Measurements from ENCODE around the gene PRKAA2.

Gene PRKAA2

DNA sequence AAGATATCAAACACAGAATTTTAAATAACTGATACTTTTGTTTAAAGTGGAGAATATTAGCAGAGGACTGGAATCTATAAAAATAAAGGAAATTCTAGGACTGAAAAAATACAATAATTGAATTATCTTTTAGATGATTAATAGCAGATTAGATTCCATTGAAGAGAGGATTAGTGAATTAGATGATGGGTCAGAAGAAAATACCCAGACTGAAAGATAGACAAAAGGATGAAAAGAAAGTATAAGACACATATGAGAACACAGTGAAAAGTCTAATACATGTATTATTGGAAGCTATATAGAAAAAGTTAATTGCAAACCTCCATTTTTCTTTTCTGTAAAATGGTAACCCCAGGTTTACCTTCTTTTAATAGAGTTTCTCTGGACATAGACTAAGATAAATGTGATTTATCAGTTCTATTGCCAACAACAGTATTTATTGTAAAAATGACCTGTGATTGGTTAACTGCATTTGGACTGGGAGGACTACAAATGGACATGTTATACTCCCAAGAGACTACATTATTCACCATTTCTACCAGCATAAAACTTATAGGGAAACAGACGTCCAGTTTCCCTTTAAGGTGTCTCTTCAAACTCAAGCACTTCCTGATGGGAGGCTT, 11.0 kb downstream of the PRKAA2 start:
- no peak for DNase-seq

GRCh38 chr1:56658254-56658653, 13.1 kb downstream of the PRKAA2 start:
- DNase-seq = no peak

GRCh38 chr1:56660293-56660692, 15.2 kb downstream of the PRKAA2 start:
- DNase-seq = no peak

DNA sequence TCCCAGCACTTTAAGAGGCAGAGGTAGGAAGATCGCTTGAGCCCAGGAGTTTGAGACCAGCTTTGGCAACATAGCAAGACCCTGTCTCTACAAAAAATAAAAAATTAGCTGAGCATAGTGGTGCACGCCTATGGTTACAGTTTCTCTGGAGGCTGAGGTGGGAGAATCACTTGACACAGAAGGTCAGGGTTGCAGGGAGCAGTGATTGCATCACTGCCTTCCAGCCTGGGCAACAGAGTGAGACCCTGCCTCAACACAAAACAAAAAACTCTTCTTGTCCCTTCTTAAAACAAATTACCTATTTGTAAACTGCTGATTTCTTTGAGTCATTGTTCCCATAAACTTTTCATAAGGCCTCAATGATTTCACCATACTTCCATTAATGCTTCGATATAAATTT, 18.7 kb downstream of the PRKAA2 start:
- no peak for DNase-seq

GRCh38 chr1:56665384-56665783, 20.3 kb downstream of the PRKAA2 start:
- DNase-seq = no peak

DNA sequence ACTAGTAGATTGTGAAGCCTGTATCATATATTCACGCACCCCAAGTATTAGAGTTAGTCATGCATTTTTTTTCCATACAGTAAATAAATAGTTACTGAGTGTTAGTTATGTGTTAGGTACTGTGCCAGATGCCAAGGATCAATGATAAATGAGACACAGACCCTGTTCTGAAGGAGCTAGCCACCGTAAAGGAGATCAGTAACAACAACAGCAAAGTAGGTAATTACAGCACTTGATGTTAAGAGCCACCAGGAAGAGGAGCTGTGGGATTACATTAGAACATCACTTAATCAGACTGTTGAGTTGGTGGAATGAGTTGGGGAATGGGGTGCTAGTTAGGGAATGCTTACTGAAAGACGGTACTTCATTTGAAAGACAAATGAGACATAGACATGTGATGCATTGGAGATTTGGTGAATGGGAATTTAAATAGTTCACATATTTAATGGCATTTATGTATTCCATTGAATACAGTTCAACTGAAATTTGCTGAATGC, 21.0 kb downstream of the PRKAA2 start:
- DNase-seq = no peak

GRCh38 chr1:56670350-56670749, 25.2 kb downstream of the PRKAA2 start:
- no peak for DNase-seq

DNA sequence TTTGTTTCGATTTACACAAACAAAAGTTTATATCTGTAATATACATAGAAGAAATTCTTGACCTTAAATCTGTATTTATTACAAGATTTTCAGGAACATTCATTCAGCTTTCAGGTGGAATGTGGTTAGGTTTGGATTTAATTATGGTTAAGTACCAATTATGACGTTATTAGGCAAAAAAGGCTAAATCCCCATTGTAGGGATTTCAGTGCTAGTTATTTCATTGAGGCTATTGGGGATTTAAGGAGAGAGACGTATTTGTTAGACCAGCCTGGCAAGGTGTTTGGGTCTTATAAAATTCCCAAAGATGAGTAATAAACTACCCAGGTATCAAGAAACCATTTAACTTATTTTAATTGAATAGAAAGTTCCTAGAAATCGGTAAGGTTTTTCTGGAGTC, 26.0 kb downstream of the PRKAA2 start:
- DNase-seq = no peak

DNA sequence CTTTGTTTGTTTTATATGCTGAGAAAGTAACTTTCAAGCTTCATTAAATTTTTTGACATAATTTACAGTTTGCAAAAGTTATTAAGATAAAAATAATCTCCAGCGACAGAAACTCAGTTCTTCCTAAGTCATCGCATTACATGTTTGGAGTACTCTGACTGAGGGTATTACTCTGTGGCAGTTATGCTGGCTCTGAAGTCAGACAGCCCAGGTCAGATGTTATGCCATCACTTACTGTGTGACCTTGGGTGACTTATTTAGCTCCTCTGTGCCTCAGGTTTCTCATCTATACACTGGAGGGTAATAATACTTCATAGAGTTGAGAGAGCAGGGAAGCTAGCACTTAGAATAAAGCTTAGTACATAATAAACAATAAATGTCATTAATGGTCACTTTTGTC, 26.4 kb downstream of the PRKAA2 start:
- no peak for DNase-seq

DNA sequence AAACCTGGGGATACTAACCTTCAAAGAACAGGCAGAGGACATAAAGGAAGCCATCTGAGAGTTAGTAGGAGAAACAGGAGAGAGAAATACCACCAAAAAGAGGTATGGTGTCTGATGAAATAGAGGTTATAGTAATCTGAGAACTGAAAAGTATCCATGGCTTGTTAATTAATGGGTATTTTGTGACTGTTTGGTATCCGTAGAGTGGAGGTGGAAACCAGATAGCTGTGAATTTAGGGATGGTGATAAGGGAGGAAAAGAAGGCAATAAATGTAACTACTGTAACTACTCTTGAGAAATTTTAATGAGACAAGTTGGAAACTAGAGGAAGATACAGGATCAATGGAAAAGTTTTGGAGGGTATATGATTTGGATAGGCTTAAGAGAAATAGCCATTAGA, 27.5 kb downstream of the PRKAA2 start:
- no peak for DNase-seq

DNA sequence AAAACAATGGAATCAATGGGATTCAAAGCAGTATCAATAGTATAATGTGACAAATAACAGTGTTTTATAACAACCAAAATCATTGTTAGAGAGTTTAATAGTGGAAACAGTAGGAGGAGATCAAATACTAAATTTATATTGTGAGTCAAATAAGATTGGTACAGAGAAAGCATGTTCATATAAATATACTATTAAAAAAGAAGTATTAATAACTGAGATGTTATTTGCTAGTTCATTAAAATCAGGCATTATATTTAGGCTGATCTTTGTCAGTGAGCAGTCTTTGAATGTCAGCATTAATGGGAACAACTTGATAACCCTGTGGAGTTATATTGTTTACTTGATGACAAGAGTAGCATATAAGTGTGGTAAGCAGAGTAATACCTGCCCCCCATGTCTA, 30.6 kb downstream of the PRKAA2 start:
- DNase-seq = no peak

DNA sequence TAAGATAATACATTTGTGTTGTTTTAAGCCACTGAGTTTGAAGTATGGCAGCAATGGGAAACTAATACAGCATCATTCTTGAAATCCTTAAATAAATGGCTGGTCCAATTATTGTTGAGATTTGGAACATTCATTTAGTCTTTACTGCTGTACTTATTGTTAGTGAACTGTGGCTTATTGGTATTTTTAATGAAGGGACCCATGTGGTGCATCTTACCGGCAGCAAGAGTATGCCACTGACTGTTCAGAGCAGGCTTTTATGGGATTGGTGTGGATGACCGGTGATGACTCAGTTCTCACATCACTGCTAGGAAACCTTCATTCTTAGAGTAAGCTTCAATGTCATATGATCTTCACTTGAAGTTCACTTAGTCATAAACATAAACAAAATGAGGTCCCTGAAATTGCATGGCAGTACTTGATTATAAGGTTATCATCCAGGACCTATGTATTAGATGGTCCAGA, 31.5 kb downstream of the PRKAA2 start:
- no peak for DNase-seq

DNA sequence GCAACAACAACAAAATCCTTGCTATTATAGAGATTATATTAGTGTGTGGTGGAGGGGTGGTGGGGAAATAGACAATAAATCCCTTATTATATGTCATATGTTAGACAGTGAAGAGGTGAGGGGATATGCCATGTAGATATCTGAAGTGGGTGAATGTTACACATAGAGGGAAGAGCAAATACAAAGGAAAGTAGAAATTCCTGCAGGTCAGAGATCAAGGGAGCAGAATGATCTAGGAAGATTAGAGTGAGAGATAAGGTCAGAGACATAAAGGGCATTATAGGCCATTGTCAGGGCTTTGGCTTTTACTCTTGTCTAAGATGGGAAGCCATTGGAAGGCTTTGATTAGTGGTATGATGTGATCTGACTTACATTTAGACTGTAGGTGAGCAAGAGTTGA, 38.5 kb downstream of the PRKAA2 start:
- DNase-seq = no peak

- DNase-seq = no peak
Measured at GRCh38 chr1:56686169-56686568, 41.1 kb downstream of the PRKAA2 start.

DNA sequence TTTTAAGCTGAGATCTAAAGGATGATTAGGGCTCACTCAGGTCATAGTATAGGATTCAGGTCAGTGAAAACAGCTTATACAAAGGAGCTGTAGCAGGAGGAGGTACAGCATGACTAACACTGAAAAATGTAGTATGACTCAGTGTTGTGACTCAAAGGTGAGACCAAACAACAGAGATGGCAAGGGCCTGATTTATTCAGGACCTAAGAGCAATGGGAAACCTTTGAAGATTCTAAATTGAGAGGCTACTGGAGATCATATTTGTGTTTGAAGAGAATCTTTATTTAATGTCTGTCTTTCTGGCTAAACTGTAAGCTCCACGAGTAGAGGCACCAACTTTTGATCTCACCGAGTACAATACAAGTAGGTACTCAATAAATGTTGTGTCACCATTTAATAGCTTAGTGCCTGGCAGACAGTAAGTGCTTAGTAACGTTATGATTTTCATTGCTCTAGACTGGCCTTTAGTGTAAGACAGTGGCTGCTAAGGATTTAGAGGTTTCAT, 43.5 kb downstream of the PRKAA2 start:
- DNase-seq = no peak

- no peak for DNase-seq
Measured at GRCh38 chr1:56696663-56697062, 51.5 kb downstream of the PRKAA2 start.

DNA sequence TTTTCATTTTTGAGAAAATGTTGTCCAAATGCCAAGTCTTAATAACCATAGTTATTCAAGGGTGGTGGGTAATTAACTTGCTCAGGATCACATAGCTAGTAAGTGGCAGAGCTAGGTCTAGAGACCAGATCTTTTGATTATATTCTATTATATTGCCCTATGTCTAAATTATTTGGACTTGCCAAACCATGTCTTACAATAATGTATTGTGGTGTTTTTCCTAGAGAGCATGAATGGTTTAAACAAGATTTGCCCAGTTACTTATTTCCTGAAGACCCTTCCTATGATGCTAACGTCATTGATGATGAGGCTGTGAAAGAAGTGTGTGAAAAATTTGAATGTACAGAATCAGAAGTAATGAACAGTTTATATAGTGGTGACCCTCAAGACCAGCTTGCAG, 58.6 kb downstream of the PRKAA2 start:
- no peak for DNase-seq

GRCh38 chr1:56707379-56707778, 62.3 kb downstream of the PRKAA2 start:
- no peak for DNase-seq

GRCh38 chr1:56709269-56709880, 64.3 kb downstream of the PRKAA2 start:
- DNase-seq = no peak

GRCh38 chr1:56709995-56710394, 64.9 kb downstream of the PRKAA2 start:
- no peak for DNase-seq

DNA sequence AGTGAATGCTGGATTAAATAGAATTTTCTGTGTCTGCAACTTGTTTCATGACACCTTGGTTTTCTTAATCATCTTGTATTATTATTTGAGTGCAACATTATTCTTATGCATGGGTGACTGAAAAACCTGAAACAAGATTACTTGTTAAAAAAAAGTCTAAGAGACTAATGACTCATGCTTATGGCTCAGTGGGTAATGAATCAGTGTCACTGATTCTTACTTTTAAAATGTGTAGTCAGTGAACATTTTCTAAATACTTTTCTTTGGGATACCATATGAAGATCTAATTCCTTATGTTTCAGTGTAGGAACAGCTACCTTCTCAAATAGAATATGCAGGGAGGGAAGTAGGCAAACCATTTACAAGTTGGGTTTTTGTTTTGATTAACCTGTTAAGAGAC, 65.5 kb downstream of the PRKAA2 start:
- DNase-seq = no peak

DNA sequence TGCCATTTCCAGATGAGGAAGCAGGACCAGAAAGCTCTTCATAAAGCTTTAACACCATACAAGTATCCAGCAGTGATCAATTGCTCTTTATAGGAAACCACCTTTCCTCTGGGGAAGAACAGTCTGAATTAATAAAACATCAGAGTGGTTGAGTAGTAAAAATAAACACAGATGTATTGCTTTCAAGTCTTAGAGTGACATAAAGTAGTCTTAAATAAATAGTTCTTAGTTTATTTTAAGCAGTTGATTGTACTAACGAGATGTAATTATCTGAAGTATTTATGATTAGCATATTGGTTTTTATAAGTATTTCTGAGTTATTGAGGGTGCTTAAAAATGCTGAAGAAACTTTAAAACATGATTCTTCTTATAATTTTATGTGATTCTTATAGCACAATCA, 67.0 kb downstream of the PRKAA2 start:
- no peak for DNase-seq

- DNase-seq = no peak
Measured at GRCh38 chr1:56713112-56713511, 68.0 kb downstream of the PRKAA2 start.

DNA sequence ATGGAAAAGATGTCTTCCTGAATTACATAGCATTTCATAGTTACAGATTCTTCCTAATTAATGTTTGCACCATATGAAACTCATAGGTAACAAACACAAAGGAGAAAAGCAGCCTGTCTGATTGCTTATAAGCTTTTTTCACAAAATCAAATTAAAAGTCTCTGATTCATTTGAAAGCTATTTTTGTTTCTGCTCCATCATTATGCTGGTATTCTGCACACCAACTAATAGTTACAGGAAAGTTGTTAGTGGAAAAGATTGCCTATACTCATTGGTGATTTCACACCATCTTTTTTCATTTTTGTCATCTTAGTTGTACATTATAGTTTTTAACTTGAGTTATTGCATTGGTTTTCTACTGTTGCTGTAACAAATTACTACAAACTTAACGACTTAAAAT, 70.0 kb downstream of the PRKAA2 start:
- DNase-seq = no peak

DNA sequence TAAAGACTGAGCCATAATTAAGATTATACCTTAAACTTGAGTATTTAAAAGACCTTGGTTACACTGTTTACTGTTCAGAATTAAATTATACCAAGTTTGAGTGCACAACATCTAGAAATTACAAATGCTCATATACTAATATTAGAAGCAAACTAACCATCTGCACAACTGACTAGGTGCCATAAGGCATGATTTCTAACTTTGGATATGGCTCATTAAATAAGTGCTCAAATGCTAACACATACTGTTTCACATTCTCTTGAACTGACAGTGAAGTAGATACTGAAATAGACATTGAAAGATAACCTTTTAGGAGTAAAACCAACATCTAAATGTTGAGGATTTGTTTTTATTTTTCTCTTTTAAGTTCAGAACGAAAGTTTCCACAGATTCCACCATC, 74.1 kb downstream of the PRKAA2 start:
- DNase-seq = no peak
